Esophagus squamous epithelium (tissue), 5 donors: ENCODE measurements around the gene IFT88. TPM values are rescaled to one million over a fixed set of nuclear protein-coding genes. Genes with fewer than 3 reads are reported as not detected.

Experiments
- DNase-seq: peaks from one replicate; lab custom pipeline; 2025; lab: John Stamatoyannopoulos, UW
- H3K27ac ChIP-seq, 4 donors: fragments of 200-600 bp; sonication (generic); one replicate each; pipeline ENCODE4 v1.5.1; 2016 to 2019; ENCODE audit warnings: mild to moderate bottlenecking in 1 of 4
- H3K27me3 ChIP-seq, 4 donors: fragments of 200-600 bp; sonication (generic); 1 replicate in 3 of 4; 2 replicates in 1 of 4; pipeline versions ENCODE4 v1.5.1 to v1.6.0; 2017 to 2021; ENCODE audit warnings: antibody characterized with exemption in 1 of 4
- H3K36me3 ChIP-seq, 3 donors: fragments of 200-600 bp; sonication (generic); one replicate each; pipeline ENCODE4 v1.5.1; 2016 to 2019
- H3K4me1 ChIP-seq, 3 donors: fragments of 200-600 bp; sonication (generic); one replicate each; pipeline ENCODE4 v1.5.1; 2017 to 2019
- H3K4me3 ChIP-seq, 4 donors: fragments of 200-600 bp; sonication (generic); 1 replicate in 3 of 4; 2 replicates in 1 of 4; pipeline ENCODE4 v1.5.1; 2016 to 2019; ENCODE audit warnings: mild to moderate bottlenecking in 2 of 4, moderate library complexity in 1 of 4
- H3K9me3 ChIP-seq, 3 donors: fragments of 200-600 bp; sonication (generic); one replicate each; pipeline ENCODE4 v1.5.1; 2016 to 2019
- POLR2A ChIP-seq, 4 donors: fragments of 450-650 bp; IDR thresholded peaks; one replicate each; pipeline ENCODE4 v1.6.1; 2017; ENCODE audit warnings: antibody characterized with exemption in 4 of 4, mild to moderate bottlenecking in 4 of 4, moderate library complexity in 3 of 4
- WGBS, 2 donors: methylation state at CpG; one replicate each; pipeline ENCODE4 v1.1.5; 2018; 5-methylcytosine and 5-hydroxymethylcytosine counted together
- intact Hi-C: fragments of 100-400 bp; cut with DNase I; formaldehyde crosslinking; loops from one replicate; pipeline ENCODE4 v1.15.0; 2022
- total RNA-seq, 4 donors: library from RNA; depleted of rRNA; stranded (reverse); fragments of >200 nt; gene quantifications; one replicate each; pipeline ENCODE4 v1.1.0, GENCODE V29; 2016
- TF ChIP-seq, protein P1 (sequence below), 6 experiments: fragments of 450-650 bp in 4 of 6; fragments of 200-600 bp in 2 of 6; sonication (generic) in 2 of 6; IDR thresholded peaks; one replicate each; pipeline ENCODE4 v1.5.1; 2016 to 2019; ENCODE audit warnings: antibody characterized with exemption in 6 of 6, mild to moderate bottlenecking in 4 of 6, moderate library complexity in 4 of 6
- donor health status: DM: yes; HTN: yes; CAD: no.

IFT88 gene
- total RNA-seq, 4 donors from 2014 or later, result 2.0 to 7.8 (median 4.8) TPM

DNA sequence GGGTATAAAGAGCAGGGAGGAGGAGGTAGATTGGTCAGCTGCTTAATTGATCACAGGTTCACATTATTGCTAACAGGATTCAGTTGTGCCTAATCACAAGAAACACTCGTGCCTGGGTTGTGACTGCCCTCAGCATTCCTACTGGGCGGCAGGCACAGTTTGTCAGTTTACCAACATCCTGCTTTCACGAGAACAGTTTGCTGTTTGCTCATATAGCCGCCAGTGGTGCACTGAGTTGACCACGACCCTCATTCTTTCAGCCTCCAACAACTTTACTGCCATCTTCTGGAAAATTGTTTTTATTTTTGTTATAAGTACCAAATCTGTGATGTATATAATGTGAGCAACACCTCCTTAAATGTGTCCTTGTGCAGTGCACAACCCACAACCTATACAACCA lies 16.2 kb upstream of the IFT88 start:
- H3K9me3 ChIP-seq, result no peaks in the 10 kb centered on the region
- no peaks in the 10 kb centered on the region for H3K36me3 ChIP-seq
- no peak for TF ChIP-seq POLR2A (IDR thresholded peaks at IDR 0.05)
- TF ChIP-seq, protein P1, sequence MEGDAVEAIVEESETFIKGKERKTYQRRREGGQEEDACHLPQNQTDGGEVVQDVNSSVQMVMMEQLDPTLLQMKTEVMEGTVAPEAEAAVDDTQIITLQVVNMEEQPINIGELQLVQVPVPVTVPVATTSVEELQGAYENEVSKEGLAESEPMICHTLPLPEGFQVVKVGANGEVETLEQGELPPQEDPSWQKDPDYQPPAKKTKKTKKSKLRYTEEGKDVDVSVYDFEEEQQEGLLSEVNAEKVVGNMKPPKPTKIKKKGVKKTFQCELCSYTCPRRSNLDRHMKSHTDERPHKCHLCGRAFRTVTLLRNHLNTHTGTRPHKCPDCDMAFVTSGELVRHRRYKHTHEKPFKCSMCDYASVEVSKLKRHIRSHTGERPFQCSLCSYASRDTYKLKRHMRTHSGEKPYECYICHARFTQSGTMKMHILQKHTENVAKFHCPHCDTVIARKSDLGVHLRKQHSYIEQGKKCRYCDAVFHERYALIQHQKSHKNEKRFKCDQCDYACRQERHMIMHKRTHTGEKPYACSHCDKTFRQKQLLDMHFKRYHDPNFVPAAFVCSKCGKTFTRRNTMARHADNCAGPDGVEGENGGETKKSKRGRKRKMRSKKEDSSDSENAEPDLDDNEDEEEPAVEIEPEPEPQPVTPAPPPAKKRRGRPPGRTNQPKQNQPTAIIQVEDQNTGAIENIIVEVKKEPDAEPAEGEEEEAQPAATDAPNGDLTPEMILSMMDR (IDR thresholded peaks at IDR 0.05), result no peak
- 57 to 64% methylated on average over 5 of the region's 5 CpGs for WGBS, 2 donors
- H3K27me3 ChIP-seq, result no peaks in the 10 kb centered on the region
- no peaks in the 10 kb centered on the region for H3K4me1 ChIP-seq
- no peak for DNase-seq
- H3K4me3 ChIP-seq, result no peak overlapping the region
- intact Hi-C loops, result no loop called here
- no peak overlapping the region for H3K27ac ChIP-seq

DNA sequence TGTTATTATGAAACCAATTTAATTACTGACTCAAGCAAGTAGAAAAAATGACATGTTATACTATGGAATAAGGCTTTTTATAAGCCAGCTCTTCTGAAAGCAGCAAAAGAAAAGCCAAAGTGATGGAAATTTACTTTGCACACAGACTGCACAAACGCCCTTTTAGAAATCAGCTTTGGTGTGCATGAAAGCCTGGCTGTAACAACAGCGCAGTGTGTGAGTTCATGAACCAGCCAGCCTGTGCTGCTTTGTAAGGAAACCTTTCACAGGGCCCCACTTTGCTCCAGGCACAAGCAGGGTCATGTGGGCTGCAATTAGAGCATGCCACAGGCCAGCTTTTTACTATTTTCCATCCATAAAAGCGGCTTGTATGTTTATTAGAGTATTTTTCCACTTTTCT lies 13.6 kb upstream of the IFT88 start:
- TF ChIP-seq POLR2A (IDR thresholded peaks at IDR 0.05), result no peak
- TF ChIP-seq, protein P1 (IDR thresholded peaks at IDR 0.05), result no peak
- H3K4me3 ChIP-seq, result no peak overlapping the region
- H3K27me3 ChIP-seq, result no peaks in the 10 kb centered on the region
- WGBS, 2 donors, result 47 to 55% methylated on average over 3 of the region's 3 CpGs
- no peak overlapping the region for H3K27ac ChIP-seq
- intact Hi-C loops, result no loop called here
- no peaks in the 10 kb centered on the region for H3K4me1 ChIP-seq
- no peaks in the 10 kb centered on the region for H3K9me3 ChIP-seq
- H3K36me3 ChIP-seq, result no peaks in the 10 kb centered on the region
- DNase-seq, result no peak

DNA sequence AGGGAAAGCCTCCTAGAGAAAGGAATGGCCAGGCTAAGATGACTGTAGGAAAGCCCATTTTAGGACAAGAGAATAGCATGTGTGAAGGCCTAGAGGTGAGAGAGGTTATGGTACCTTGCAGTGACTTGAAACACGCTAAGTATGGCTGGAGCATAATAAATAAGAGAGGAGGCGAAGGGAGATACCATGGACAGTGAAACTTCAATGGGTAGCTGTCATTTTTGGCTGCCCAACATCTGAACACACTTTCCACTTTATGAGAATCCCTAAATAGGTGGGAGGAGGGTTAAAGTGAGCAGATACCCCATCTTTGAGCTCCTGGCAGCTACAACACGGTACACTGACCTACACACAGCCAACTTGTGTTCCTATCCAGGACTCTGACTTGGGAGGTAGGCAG lies 8.0 kb upstream of the IFT88 start:
- intact Hi-C loops, result no loop called here
- 76 to 85% methylated on average over 3 of the region's 3 CpGs for WGBS, 2 donors
- H3K9me3 ChIP-seq, result no peaks in the 10 kb centered on the region
- H3K36me3 ChIP-seq, result no peaks in the 10 kb centered on the region
- H3K27ac ChIP-seq, result no peak overlapping the region
- no peak for DNase-seq
- no peak overlapping the region for H3K4me3 ChIP-seq
- no peaks in the 10 kb centered on the region for H3K27me3 ChIP-seq
- no peaks in the 10 kb centered on the region for H3K4me1 ChIP-seq
- no peak for TF ChIP-seq POLR2A (IDR thresholded peaks at IDR 0.05)
- TF ChIP-seq, protein P1 (IDR thresholded peaks at IDR 0.05), result no peak

DNA sequence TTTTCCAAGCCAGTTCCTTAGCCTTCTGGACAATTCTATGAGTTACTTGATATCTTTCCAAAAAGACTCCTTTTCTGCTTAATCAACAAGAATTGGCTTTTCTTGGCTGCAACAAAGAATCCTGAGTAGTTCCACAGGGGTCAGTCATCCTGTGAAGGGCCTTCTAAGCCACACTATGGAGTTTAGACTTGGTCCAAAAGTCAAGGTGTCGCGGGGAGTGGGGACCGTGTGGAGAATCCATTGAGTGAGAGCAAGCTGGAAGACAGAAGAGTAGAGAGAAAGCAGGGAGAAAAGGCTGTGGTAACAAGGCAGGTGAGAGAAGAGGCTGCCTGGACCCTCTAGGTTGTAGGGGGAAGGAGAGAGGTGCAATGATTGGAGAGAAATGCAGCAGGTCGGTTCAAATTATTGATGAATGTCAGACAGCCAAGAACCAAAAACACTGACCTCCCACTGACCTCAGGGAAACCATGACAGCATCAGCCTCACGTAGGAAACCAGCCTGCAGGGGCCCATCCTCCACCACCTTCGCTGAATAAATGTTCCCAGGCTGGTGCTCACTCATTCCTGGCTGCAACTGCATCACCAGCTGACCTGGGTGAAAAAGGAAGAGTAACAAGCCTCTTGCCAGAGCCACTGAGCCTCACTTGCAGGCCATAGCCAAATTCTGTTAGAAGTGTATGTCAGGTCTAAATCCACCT lies 7.1 kb upstream of the IFT88 start:
- no peak for DNase-seq
- intact Hi-C loops, result no loop called here
- Histone ChIP-seq H3K36me3 (no peaks in the 10 kb centered on the region), H3K4me3 (no peak overlapping the region), H3K4me1 (no peaks in the 10 kb centered on the region), H3K9me3 (peaks cover 0 to 6% (median 0%) of the 10 kb centered on the region in 3 donors), H3K27me3 (no peaks in the 10 kb centered on the region), H3K27ac (no peak overlapping the region)
- TF ChIP-seq, protein P1 (IDR thresholded peaks at IDR 0.05), result no peak
- no peak for TF ChIP-seq POLR2A (IDR thresholded peaks at IDR 0.05)
- WGBS, 2 donors, result 60 to 81% methylated on average over 3 to 6 of the region's 6 CpGs

DNA sequence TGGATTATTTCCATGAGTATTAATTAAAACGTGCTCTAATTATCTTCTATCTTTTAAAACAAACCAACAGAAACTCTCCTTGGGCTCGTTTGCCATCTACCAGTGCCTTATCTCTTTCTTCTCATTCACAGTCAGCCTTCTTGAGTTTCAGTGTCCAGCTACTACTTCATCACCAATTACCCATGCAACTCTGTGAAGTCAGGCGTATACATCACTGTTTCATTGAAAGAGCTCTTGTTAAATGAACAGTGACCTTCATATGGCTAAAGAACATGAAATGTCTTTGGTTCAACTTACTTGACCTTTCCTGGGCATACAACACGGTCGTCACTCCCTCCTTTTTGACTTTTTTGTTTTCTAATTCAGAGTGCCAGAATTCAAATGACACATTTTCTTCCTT lies 5.2 kb upstream of the IFT88 start:
- no peak for DNase-seq
- 59 to 62% methylated on average over 5 of the region's 5 CpGs for WGBS, 2 donors
- Histone ChIP-seq H3K9me3 (peaks cover 0 to 17% (median 5%) of the 10 kb centered on the region in 3 donors), H3K27ac (no peak overlapping the region), H3K4me3 (no peak overlapping the region), H3K36me3 (no peaks in the 10 kb centered on the region), H3K27me3 (no peaks in the 10 kb centered on the region), H3K4me1 (peaks cover 0 to 4% (median 4%) of the 10 kb centered on the region in 3 donors)
- intact Hi-C loops, result no loop called here
- TF ChIP-seq POLR2A (IDR thresholded peaks at IDR 0.05), result no peak
- TF ChIP-seq, protein P1 (IDR thresholded peaks at IDR 0.05), result no peak
